HG03521 (cell line): ENCODE data around the gene MEG3.
"Not testable (repeated sequence)": the region's sequence is repeated elsewhere in the genome, so short reads cannot be mapped to it uniquely, and the experiment has no call there.

Experiments
- ATAC-seq: cut with Tn5 transposase; IDR thresholded peaks from one replicate; pipeline ENCODE4 v1.9.1; 2021; ENCODE audit warnings: mild to moderate bottlenecking, moderate library complexity; ENCODE audit not compliant: unreplicated experiment

Gene MEG3

DNA sequence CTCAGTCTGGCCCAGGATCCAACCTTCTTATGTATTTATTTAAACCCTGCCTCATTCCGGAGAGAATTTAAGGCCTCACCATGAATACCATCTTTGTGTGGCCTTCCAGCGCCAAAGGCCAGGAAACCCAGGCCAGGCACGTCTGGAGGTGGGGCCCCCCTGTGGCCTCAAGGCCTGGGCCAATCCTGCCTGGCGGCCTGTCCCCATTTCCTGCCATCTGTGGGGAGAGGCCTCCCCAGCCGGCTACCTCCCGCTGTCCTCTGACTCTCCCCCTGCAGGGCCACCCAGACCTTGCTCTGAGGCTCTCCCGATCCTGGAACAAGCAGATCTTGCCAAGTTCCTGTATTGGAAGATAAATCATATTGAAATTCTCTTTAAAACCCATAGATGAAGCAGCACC is 37.4 kb upstream of the MEG3 start:
- no peak for ATAC-seq

DNA sequence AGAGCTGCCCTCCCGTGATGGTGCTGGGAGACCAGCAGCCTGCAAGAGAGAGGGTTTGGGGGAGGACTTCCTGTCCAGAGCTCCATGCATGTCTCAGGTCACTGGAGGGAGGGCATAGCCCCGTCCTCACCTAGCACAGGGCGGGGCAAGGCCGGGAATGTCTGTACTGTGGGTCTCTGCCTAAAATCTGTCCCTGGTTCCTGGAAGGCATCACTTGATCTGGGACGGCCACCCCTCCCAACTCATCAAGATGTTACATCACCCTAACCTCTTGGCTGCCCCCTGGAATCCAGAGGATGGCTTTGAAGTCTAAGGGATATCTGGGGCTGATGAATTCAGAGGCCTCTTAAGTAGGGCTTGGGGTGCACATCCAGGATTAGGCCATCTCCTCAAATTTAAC is 37.0 kb upstream of the MEG3 start:
- no peak for ATAC-seq

DNA sequence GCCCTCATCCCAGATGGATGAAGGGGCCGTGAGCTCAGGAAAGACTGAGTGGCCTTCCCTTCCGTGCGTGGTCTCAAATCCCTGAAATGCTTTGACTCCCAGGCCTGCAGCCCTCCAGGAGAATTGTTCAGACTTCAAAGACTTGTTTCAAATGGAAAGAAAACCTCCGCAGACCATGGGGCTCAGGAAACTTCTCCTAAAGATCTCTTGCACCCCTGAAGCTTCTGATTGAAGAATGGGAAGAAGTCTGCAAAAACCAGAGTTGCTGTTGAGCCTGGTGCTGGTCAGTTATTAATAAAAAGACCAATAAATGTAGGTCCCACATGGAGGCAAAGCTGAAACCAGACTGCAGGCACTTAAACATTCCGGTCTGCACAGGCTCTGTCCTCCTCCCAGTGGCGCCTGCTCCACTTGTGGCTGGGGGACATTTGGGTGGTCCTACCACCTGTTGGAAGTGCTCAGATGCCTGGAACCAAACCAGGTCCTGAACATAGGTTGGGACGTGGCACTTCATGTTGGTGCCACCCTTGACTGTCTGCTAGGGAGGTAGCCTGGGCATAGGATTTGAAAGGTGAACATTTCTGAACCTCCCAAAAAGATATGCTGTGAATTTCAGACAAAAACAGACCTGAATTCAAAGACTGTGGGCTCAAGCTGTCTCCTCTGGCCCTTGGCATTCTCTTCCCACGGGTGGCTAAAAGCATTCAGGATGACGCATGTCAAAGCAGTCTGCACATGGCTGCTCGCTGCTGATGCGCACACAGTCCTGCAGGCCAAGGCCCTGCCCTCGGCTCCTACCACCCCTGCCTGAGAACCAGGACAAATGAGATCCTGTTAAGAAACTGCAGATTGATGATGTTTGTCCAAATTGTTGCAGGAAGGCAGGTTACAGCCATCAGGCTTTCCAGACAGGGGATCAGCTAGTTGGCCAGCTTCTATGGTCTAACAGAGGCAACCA is 36.2 kb upstream of the MEG3 start:
- no peak for ATAC-seq

DNA sequence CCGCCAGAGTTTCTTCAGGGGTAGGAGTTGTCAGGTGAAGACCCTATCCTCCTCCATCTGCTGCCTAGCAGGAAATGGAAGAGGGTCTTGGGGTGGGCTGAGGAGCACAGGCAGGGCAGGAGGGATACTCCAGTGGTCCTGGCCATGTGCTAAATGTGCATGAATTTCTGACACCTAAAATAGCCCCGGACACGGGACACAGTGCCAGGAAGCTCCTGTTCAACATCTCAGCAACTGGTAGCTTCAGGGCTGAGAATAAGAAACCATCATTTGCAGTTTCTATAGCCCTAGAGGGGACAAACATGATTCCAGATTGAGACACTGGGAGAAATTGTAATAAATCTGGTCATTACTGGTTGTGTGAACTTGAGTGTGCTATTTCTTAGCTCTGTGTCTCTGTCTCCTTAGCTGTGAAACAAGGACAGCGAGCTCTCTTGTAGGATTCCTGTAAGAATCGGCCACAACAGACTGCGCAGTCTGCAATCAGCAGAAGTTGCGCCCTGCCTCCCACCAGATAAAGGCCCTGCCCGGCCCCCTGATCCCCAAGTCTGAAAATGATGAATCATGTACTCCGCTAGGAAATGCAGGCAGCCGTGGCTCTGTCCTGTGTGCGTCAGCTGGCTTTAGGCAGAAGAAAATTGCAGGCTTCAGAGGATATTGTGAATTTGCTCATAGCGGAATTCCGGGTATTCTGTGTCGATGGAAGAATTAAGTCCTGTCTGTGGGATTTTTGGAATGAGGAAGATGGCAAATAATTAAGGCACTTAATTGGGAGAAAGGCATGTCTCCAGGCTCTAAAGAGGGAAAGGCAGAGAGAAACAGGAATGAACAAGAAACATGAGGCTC is 35.2 kb upstream of the MEG3 start:
- ATAC-seq: no peak

DNA sequence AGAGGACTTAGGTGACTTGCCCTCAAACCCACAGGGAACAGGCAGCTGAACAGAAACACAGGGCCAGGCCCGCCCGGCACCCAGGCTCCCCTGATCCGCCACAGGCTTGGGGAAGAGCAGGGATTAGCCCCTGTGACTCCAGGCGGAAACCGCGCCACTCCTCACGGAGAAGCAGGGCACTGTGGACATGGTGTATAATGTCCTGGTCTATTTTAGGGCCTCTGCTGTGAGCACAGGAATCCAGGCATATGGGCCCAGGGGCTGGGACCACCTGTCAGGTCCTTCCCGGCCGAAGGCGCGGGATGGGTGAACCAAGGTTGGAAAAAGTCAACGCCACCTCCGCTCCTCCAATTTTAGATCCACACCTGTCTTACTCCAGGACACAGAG is 34.6 kb upstream of the MEG3 start:
- no peak for ATAC-seq

DNA sequence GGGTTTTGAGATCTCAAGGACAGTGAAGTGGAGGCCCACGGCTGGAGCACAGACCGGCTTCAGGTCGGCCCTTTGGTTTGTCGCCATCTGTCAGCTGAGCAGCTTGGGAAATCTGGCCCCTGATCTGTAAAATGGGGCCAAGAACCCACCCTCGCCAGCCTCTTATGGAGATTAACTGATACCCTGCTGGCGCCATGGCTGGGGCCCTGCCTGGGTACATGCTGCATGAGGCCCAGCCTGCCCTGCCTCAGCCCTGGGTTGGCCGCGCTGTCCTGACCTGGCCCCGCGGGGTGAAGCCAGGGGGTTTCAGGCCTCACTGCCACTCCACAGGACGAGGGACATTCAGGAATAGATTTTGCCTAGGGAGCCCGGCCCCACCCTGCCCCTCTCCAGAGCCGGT is 33.9 kb upstream of the MEG3 start:
- ATAC-seq: no peak

DNA sequence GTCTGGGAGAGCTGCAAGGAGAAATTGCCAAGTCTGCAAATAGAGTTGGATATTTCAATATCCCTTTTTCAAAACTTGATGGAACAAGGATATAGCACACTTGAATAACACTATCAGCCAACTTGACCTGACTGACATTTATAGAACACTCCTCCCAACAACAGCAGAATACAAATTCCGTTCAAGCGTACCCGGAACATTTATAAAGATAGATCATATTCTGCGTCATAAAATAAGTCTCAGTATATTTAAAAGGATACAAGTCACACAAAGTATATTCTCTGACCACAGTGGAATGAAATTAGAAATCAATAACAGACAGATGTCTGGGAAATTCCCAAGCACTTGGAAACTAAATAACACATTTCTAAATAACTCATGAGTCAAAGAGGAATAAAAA is 29.0 kb upstream of the MEG3 start:
- ATAC-seq: no peak

DNA sequence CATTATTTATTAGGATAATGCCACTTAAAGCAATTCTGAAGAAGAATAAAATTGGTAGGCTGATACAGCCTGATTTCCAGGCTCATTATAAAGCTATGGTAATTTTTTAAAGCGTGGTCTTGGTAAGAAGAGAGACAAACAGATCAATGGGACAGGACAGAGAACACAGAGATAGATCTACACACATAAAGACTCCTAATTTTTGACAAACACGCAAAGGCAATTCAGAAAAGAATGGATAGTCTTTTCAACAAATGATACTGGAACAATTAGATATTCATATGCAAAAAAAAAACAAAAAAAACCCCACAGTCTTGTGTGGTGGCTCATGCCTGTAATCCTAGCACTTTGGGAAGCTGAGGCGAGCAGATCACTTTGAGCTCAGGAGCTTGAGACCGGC is 25.9 kb upstream of the MEG3 start:
- no peak for ATAC-seq

DNA sequence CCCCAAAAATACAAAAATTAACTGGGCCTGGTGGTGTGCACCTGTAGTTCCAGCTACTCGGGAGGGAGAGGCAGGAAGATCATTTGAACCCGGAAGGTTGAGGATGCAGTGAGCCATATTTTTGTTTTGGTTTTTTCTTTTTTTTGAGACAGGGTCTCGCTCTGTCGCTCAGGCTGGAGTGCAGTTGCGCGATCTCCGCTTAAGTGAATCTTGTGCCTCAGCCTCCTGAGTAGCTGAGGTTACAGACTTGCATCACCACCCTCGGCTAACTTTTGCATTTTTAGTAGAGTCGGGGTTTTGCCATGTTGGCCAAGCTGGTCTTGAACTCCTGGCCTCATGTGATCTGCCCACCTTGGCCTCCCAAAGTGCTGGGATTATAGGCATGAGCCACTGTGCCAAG is 24.5 kb upstream of the MEG3 start:
- not testable (repeated sequence) for ATAC-seq

DNA sequence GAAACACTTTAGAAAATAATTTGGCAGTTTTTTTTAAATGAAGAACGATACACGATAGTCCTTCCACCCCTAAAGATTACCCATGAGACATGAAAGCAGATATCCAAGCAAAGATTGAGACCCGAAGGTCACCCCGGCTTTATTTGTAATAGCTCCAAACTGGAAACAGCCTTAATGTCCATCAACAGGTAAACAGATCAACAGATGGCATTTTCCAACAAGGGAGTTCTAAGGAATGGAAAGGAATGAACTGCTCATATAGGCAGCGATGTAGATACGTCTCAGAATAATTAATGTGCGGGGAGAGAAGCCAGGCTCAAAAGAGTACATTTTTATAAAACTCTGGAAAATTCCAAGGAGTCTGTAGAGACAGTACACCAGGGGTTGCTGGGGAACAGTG is 23.7 kb upstream of the MEG3 start:
- ATAC-seq: no peak

DNA sequence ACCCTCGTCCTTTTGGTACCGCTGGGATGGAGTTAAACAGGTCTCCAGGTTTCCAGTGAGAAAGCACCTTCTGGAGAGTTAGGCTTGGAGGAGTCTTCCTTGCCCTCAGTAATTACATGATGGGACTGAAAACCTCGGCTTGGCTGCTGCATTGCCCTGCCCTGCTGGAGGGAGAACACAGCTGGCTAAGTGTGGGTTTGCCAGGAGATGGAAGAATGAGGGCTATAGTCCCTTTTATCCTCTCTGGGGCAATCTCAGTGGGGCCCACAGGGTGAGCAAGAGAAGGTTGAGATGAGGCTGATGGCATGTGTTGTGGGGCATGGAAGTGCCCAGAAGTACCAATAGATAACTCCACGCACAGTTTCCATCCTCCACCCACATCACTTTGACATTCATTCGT is 23.2 kb upstream of the MEG3 start:
- ATAC-seq: no peak

DNA sequence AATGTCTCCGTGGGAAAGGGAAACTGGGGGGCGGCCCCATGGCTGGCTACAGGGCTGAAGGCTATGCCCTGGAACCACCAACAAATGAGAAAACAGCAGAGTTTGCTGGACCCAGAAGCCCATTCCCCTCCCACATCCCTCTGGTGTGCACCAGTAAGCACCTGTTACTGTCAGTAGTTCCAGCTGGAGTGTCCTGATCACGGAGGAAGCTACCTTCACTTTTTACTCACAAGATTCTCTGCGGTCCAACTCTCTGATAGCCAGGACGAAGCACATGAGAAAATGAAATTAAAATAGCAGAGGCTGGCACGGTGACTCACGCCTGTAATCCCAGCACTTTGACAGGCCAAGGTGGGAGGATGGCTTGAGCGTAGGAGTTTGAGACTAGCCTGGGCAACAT is 22.7 kb upstream of the MEG3 start:
- no peak for ATAC-seq

DNA sequence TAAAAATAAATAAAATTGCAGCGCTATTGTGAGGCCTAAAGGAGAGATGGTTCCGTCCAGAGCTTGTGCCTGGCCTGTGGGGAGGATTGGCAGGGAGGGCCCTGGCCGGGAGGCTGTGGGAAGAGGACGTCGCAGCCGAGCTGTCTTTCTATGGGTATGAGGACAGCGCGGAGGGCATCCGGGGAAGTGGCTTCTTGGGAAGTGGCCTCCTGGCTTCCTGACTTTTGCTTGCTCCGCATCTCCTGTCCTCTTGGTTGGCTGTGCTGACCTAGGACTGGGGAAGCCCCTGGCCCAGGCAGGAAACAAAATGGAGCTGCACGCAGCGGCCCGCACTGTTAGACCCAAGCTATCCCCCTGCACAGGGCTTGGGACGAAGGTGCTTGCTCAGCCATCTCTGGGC is 22.2 kb upstream of the MEG3 start:
- no peak for ATAC-seq

DNA sequence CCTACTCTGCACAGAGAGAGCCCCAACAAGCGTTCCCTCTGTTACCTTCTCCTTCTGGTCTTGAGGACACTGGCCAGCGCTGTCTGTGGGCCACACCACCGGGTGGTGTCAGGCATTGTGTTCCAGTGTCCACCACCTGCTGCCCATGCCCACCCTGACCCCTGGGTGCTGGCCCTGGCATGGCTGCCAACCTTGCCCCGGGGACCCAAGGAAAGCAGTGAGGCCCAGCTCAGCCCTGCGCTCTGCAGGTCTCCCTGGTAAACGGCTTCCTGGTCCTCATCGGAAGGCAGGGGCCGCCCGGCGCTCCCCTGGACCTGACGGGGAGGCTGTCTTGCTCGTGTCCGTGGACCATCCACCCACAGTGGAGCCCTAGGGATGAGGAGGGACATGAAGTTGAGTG is 21.8 kb upstream of the MEG3 start:
- ATAC-seq: no peak

DNA sequence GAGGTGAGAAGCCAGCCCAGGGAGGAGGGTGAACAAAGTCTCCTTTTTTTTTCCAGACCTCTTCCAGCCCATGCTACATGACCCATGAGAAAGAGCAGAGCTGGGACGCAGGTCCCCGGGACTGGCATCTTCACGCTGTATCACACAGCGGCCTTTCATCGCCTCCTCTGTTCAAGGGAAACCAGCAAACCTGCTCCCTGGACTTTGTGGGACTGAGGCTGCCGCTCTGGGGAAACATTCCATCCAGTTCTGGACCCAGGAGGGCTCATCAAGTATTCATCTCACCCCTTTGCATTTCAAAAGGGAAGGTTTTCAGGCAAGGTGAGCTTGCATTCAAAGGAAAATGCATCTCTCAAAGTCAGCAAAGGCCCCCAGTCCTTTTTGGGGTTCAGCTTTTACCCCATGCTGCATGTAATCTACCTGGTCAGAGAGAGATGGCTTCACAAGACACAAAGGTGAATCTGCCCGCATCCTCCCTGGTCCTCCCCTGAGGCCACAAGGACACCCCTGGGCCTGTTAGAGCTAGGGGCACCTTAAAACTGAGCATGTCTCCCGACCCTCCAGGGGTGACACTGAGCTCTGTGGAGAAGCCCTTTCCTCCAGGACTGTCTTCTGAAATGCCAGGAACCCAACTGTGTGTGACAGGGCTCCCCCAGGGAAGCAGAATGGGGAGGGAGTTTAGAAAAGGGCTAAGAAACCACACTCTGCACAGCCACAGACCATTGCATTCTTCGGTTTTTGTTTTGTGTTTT is 21.2 kb upstream of the MEG3 start:
- no peak for ATAC-seq

DNA sequence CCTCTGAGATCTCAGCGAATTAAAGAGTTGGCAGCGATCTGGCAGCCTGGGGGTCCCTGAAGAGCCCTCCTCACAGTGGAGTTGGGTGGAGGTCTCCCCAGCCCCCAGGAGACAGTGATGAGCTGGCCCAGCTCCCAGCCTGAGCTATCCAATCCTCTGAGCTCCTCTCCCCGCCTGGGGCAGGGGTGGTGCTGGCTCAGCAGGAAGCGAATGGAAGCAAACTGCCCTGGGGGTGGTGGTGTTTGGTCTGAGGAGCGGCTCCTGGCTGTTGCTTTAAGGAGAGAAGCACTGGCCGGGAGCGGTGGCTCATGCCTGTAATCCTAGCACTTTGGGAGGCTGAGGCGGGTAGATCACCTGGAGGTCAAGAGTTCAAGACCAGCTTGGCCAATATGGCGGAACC is 19.5 kb upstream of the MEG3 start:
- no peak for ATAC-seq

DNA sequence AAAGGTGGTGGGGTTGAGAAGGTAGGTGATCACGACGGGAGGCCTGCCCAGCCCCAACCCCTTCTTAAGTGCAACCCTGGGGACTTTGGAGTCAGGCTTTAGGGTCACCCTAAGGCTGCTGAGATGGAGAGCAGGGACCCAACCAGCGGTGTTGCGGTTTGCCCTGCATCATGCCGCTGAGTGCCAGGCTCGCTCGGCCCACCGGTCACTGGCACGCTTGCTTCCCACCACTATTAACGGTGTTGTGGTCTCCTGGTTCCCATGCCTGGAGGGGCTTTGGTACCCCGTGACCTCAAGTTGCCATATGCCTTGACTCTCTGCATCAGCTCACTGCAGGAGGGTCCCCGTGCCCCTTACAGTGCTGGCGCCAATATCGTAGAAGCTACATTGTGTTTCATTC is 18.4 kb upstream of the MEG3 start:
- ATAC-seq: no peak

DNA sequence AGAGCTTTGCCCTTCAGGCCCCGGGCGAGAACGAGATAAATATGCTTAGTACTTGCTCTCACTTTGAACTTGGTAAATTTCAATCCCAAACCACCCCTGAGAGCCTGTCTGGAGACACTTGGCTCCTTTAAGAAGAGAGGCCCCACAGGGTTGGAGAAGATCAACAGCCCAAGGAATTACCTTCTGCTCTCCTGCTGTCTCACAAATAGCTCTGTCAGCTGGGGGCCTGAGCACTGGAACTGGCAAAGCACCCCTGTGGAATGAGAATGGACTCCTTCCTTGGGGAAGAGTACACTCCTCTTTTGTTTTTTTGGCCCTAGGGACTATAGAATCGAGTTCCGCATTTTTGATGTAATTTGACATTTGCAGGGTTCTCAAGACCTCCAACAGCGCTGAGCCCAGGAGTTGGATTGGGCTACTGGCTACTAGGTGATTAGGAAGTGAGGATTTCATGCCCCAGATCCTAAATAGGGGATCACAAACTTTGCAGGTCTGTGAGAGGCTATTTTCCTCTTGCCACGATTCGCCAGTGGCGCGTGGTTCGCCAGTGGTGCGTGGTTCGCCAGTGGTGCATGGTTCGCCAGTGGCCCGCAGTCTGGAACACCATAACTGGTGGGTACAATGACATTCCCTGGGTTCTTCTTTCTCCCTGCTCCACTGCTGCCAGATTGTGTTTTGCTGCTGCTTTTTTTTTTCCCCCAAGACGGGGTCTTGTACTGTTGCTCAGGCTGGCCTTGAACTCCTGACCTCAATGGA is 17.8 kb upstream of the MEG3 start:
- ATAC-seq: no peak

DNA sequence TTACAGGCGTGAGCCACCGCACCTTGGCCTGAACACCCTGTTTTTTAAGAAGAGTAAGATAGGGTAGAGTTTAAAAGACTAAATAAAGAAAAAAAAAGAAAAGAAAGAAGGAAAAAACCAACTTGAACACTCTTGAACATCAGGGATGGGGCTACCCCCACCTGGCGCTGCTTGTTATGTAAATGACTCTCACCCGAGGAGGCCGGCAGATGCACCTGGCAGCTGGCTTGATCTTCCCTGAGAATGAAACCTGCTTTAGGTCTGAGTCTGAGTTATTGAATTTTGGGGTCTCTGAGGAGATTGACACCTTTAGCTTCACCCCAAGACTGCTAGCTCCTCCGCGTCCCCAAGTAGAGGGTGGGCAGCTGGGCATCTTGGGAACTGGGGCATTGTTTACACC is 15.5 kb upstream of the MEG3 start:
- no peak for ATAC-seq

DNA sequence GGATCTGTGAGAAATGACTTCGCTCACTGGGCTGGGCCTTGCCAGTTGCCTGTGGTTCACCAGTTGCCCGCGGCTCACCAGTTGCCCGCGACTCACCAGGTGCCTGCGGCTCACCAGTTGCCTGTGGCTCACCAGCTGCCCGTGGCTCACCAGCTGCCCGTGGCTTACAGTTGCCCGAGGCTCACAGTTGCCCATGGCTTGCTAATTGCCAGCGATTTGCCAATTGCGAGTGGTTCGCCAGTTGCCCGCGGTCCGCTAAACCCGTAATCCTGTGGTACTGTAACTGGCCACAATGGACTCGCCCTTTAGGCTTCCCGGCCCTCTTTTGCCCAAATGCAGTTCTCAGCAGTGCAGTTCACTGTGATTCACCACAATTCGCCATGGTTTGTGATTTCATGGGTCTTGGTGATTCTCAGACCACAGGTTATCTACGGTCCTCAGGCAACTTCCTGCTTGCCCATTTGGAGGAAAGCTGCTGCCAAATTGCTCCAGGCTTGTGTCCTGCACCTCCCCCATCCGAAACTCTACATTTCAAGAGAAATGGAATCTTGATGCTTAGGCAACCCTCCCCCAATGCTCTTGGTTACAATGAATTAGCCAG is 15.0 kb upstream of the MEG3 start:
- no peak for ATAC-seq
